Colonic mucosa (tissue), 4 donors: Measurements from ENCODE around the gene RABGAP1L. TPM values are rescaled to one million over a fixed set of nuclear protein-coding genes. Genes with fewer than 3 reads are reported as not detected.

Source experiments
- DNase-seq: peaks from one replicate; pipeline ENCODE4 v3.0.0-alpha.2; 2020
- H3K27ac ChIP-seq: fragments of 200-600 bp; one replicate; pipeline ENCODE4 v1.8.0; 2021
- H3K27me3 ChIP-seq: fragments of 200-600 bp; one replicate; pipeline ENCODE4 v1.8.0; 2021
- H3K36me3 ChIP-seq: fragments of 200-600 bp; one replicate; pipeline ENCODE4 v1.8.0; 2021
- H3K4me1 ChIP-seq: fragments of 200-600 bp; one replicate; pipeline ENCODE4 v1.8.0; 2021; ENCODE audit warnings: mild to moderate bottlenecking
- H3K4me3 ChIP-seq: fragments of 200-600 bp; one replicate; pipeline ENCODE4 v1.8.0; 2021
- H3K9ac ChIP-seq, 2 donors: one replicate each; pipeline ENCODE4 v1.7.0; 2013; ENCODE audit warnings: control low read depth in 2 of 2, low read depth in 2 of 2, low read length in 2 of 2
- H3K9me3 ChIP-seq: fragments of 200-600 bp; one replicate; pipeline ENCODE4 v1.8.0; 2021
- intact Hi-C: fragments of 100-400 bp; cut with DNase I; formaldehyde crosslinking; loops from one replicate; pipeline ENCODE4 v1.14.1; 2022
- total RNA-seq, 2 donors: library from RNA; stranded (reverse); fragmentation: NEBNext Ultra II Directional in 1 of 2; extraction: Animal tissue kit (Norgen Biotek cat#: 25700) in 1 of 2; gene quantifications; one replicate each; pipeline ENCODE4 v1.2.1, GENCODE V29; 2021
- TF ChIP-seq, protein P1 (sequence below): fragments of 200-600 bp; IDR thresholded peaks from one replicate; pipeline ENCODE4 v1.8.0; 2022; ENCODE audit warnings: antibody characterized with exemption, mild to moderate bottlenecking
- donor health status: healthy.
- donor health status: DM: no; HTN: no; CAD: no.
- donor health status: DM: no; HTN: no; CAD: no.

Gene RABGAP1L
- total RNA-seq, 2 donors from 2014 or later = 50.3 to 87.0 TPM

DNA sequence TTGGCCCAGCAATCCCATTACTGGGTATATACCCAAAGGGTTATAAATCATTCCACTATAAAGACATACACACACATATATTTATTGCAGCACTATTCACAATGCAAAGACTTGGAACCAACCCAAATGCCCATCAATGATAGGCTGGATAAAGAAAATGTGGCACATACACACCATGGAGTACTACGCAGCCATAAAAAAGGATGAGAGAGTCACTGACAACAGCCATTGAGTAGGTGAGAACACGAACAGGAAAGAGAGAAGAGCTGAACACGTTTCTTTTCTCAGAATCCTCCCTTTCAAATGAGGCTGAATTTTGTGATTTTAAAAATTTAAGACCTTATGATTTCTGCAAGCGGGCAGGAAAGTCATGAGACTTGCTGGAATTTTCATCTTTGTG is 10.1 kb upstream of the RABGAP1L start:
- intact Hi-C loops = no loop called here
- Histone ChIP-seq H3K9me3 (no peaks in the 10 kb centered on the region), H3K4me1 (no peaks in the 10 kb centered on the region), H3K9ac (no peak overlapping the region), H3K27ac (no peak overlapping the region), H3K4me3 (no peak overlapping the region), H3K36me3 (no peaks in the 10 kb centered on the region), H3K27me3 (no peaks in the 10 kb centered on the region)
- no peak for DNase-seq
- TF ChIP-seq, protein P1, sequence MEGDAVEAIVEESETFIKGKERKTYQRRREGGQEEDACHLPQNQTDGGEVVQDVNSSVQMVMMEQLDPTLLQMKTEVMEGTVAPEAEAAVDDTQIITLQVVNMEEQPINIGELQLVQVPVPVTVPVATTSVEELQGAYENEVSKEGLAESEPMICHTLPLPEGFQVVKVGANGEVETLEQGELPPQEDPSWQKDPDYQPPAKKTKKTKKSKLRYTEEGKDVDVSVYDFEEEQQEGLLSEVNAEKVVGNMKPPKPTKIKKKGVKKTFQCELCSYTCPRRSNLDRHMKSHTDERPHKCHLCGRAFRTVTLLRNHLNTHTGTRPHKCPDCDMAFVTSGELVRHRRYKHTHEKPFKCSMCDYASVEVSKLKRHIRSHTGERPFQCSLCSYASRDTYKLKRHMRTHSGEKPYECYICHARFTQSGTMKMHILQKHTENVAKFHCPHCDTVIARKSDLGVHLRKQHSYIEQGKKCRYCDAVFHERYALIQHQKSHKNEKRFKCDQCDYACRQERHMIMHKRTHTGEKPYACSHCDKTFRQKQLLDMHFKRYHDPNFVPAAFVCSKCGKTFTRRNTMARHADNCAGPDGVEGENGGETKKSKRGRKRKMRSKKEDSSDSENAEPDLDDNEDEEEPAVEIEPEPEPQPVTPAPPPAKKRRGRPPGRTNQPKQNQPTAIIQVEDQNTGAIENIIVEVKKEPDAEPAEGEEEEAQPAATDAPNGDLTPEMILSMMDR = no peak

DNA sequence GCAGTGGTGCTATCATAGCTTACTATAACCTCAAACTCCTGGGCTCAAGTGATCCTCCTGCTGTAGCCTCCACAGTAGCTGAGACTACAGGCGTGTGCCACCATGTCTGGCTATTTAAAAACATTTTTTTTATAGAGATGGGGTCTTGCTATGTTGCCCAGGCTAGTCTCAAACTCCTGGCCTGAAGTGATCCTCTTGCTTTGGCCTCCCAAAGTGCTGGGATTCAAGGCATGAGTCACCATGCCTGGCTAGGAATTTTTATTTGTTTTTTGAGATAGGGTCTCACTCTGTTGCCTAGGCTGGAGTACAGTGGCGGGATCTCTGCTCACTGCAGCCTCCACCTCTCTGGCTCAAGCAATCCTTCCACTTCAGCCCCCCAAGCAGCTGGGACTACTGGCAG is 8.8 kb upstream of the RABGAP1L start:
- intact Hi-C loops = no loop called here

DNA sequence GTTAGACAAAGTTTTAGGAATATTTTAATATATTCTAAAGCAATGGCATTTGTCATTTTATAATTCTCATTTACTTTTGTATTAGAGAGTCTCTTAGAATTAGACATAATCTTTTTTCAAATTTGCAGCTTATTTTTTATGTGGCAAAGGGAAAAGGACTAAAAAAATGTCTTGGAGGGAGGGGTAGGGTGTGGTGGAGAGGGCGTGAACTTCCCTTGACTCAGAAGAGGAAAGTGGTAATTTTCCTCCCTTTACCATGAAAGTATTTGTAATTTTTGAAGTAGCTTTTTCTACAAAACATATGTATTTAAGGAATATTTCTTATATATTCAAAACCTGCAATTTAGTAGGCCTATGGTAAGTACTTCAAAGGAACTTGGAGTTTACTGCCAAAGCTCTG is 6.9 kb upstream of the RABGAP1L start:
- Histone ChIP-seq H3K9ac (no peak overlapping the region), H3K4me1 (no peaks in the 10 kb centered on the region), H3K36me3 (no peaks in the 10 kb centered on the region), H3K27me3 (no peaks in the 10 kb centered on the region), H3K9me3 (no peaks in the 10 kb centered on the region), H3K4me3 (no peak overlapping the region), H3K27ac (no peak overlapping the region)
- TF ChIP-seq, protein P1 = no peak
- intact Hi-C loops = no loop called here
- no peak for DNase-seq

More for the DNA sequence above, 8.8 kb upstream of the RABGAP1L start:
- no peak overlapping the region for H3K9ac ChIP-seq
- no peak overlapping the region for H3K27ac ChIP-seq
- no peaks in the 10 kb centered on the region for H3K4me1 ChIP-seq
- no peaks in the 10 kb centered on the region for H3K9me3 ChIP-seq
- no peaks in the 10 kb centered on the region for H3K36me3 ChIP-seq
- no peaks in the 10 kb centered on the region for H3K27me3 ChIP-seq
- DNase-seq = no peak
- H3K4me3 ChIP-seq = no peak overlapping the region
- TF ChIP-seq, protein P1 = no peak

DNA sequence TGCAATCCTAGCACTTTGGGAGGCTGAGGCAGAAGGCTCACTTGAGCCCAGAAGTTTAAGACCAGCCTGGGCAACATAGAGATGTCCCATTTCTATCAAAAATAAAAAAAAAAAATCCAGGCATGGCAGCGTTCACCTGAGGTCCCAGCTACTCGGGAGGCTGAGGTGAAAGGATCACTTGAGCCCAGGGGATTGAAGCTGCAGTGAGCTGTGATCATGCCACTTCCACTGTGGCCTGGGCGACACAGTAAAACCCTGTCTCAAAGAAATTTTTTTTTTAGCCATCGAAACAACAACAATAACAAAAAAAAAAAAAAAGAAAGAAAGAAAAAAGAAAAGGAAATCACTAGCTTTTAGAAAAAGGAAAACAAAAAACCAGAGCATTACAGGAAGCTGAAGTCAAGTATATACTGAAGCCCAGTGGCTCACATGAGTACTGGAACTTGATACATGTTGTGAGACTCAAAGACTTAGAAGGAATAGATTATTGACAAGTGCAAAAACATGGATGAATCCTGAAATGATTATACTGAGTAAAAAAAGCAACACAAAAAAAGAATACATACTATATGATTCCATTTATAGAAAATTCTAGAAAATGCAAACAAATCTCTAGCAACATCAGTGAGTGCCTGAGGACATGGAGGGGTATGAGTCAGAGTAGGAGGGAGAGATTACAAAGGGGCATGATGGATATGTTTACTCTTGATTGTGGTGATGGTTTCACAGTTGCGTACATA is 6.1 kb upstream of the RABGAP1L start:
- Histone ChIP-seq H3K4me1 (no peaks in the 10 kb centered on the region), H3K27ac (no peak overlapping the region), H3K9me3 (no peaks in the 10 kb centered on the region), H3K9ac (no peak overlapping the region), H3K27me3 (no peaks in the 10 kb centered on the region), H3K4me3 (no peak overlapping the region), H3K36me3 (no peaks in the 10 kb centered on the region)
- intact Hi-C loops = no loop called here
- DNase-seq = no peak
- TF ChIP-seq, protein P1 = no peak

DNA sequence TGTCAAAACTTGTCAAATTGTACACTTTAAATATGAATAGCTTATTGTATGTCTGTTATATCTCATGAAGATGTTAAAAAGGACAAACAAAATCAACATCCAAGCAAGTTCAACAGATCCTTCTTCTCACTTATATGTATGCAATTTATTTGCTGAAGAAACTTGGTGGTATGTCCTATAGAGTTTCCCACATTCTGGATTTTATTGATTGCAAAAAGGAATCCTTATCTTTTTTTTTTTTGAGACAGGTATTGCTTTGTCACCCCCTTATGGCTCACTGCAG is 5.6 kb upstream of the RABGAP1L start:
- DNase-seq = no peak
- Histone ChIP-seq H3K9me3 (no peaks in the 10 kb centered on the region), H3K36me3 (no peaks in the 10 kb centered on the region), H3K27ac (no peak overlapping the region), H3K27me3 (no peaks in the 10 kb centered on the region), H3K9ac (no peak overlapping the region), H3K4me3 (no peak overlapping the region), H3K4me1 (no peaks in the 10 kb centered on the region)
- intact Hi-C loops = no loop called here
- TF ChIP-seq, protein P1 = no peak
